RWPE2 (cell line): Measurements from ENCODE around the gene TP73.

Experiments
- ATAC-seq: fragments of 200-7000 bp; cut with Tn5 transposase; 3 replicates; pipeline ENCODE4 v1.9.1; 2021; ENCODE audit warnings: low read depth
- DNase-seq: peaks from one replicate; pipeline ENCODE4 v3.0.0-alpha.2; 2020; ENCODE audit warnings: low spot score
- H3K27ac ChIP-seq: fragments of 450-650 bp; 2 replicates; pipeline ENCODE4 v1.5.1; 2017; ENCODE audit warnings: mild to moderate bottlenecking; ENCODE audit not compliant: poor library complexity, severe bottlenecking
- H3K27me3 ChIP-seq: fragments of 250-450 bp; sonication (Bioruptor Pico); 2 replicates; pipeline ENCODE4 v1.5.1; 2021; ENCODE audit warnings: mild to moderate bottlenecking, moderate library complexity; ENCODE audit not compliant: insufficient read depth, poor library complexity, severe bottlenecking
- H3K36me3 ChIP-seq: fragments of 250-450 bp; sonication (Bioruptor Pico); 2 replicates; pipeline ENCODE4 v1.5.1; 2020; ENCODE audit warnings: low read depth, mild to moderate bottlenecking, moderate library complexity
- H3K4me1 ChIP-seq: fragments of 250-450 bp; sonication (Bioruptor Pico); 2 replicates; pipeline ENCODE4 v1.5.1; 2021; ENCODE audit warnings: mild to moderate bottlenecking, moderate library complexity; ENCODE audit not compliant: insufficient read depth, poor library complexity, severe bottlenecking
- H3K4me3 ChIP-seq: fragments of 250-450 bp; sonication (Bioruptor Pico); 2 replicates; pipeline ENCODE4 v1.5.1; 2021; ENCODE audit warnings: mild to moderate bottlenecking, moderate library complexity; ENCODE audit not compliant: severe bottlenecking
- H3K9me3 ChIP-seq: fragments of 250-450 bp; sonication (Bioruptor Pico); 2 replicates; pipeline ENCODE4 v1.5.1; 2021; ENCODE audit warnings: mild to moderate bottlenecking, moderate library complexity; ENCODE audit not compliant: severe bottlenecking
- TF ChIP-seq, protein P1 (sequence below): fragments of 450-650 bp; IDR thresholded peaks from one replicate; pipeline ENCODE4 v1.5.1; 2017; ENCODE audit warnings: mild to moderate bottlenecking, moderate library complexity; ENCODE audit not compliant: poor library complexity, severe bottlenecking

The TP73 gene

DNA sequence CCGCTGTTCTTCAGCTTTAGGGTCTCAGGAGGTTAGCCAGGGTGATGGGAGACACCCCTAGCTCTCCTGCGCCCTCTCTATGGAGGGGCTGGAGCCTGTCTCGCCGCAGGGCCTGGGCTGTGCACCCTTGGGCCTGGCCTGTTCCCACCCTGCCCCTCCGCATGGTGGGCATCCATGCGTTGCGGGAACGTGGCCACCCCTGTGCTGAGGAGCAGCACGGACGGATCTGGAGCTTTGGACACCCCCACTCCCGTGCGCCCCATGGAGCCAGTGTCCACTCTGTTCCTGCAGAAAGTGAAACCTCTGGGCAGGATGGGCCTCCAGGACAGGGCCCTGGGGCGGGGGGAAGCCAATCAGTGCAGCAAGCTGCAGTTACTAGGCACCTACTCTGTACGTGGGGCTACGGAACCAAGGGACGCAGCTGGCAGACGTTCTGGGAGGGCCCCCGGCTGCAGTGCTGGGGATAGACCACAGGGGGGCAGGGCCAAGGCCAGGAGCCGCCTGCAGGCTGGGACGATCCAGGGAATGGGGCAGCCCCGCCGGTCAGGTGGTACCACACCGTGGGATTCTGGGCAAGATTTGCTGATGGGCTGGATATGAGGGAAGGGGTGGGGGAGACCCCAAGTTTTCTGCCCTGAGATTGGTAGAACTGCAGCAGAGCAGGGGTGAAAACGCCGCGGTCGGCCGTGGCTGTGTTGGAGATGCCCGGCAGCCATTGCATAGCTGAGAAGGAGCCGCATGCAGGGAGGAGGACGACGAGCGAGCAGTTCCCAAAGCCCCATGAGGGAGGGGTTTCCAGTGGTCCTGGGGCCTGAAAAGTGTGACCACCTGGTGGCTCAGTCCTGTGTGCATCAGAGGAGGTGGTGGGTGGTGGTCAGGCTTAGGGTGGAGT is 43.3 kb downstream of the TP73 start:
- no peak overlapping the region for H3K4me3 ChIP-seq

DNA sequence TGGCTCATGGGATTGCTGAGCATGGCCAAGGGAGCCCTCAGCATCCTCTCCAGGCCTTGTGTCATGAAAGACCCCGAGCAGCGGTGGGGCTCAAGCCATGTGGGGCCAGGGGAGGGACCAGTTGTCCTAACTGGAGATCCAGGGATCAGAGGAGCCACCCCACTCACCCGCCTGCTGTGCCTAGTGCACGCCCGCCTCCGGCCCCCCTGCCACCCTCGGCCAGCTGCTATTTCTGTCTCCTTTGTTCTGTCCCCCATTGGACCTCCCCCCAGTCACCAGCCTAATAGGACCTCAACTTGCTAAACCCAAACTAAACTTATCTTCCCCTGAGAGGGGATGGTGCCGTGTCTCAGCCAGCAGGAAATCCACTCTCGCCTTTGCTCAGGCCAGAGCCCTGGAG is 44.4 kb downstream of the TP73 start:
- TF ChIP-seq, protein P1, sequence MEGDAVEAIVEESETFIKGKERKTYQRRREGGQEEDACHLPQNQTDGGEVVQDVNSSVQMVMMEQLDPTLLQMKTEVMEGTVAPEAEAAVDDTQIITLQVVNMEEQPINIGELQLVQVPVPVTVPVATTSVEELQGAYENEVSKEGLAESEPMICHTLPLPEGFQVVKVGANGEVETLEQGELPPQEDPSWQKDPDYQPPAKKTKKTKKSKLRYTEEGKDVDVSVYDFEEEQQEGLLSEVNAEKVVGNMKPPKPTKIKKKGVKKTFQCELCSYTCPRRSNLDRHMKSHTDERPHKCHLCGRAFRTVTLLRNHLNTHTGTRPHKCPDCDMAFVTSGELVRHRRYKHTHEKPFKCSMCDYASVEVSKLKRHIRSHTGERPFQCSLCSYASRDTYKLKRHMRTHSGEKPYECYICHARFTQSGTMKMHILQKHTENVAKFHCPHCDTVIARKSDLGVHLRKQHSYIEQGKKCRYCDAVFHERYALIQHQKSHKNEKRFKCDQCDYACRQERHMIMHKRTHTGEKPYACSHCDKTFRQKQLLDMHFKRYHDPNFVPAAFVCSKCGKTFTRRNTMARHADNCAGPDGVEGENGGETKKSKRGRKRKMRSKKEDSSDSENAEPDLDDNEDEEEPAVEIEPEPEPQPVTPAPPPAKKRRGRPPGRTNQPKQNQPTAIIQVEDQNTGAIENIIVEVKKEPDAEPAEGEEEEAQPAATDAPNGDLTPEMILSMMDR, result no peak
- no peak for DNase-seq
- Histone ChIP-seq H3K4me1 (peaks cover 14% of the 10 kb centered on the region), H3K27ac (no peak overlapping the region), H3K4me3 (no peak overlapping the region), H3K36me3 (no peaks in the 10 kb centered on the region), H3K9me3 (no peaks in the 10 kb centered on the region), H3K27me3 (no peaks in the 10 kb centered on the region)
- no peak for ATAC-seq

More for the DNA sequence above, 43.3 kb downstream of the TP73 start:
- H3K9me3 ChIP-seq, result no peaks in the 10 kb centered on the region
- no peaks in the 10 kb centered on the region for H3K36me3 ChIP-seq
- DNase-seq (no peak), ATAC-seq (peak; percentile 55)
- no peaks in the 10 kb centered on the region for H3K27me3 ChIP-seq
- TF ChIP-seq, protein P1, result peak; percentile 79
- peaks cover 17% of the 10 kb centered on the region for H3K4me1 ChIP-seq
- H3K27ac ChIP-seq, result no peak overlapping the region

DNA sequence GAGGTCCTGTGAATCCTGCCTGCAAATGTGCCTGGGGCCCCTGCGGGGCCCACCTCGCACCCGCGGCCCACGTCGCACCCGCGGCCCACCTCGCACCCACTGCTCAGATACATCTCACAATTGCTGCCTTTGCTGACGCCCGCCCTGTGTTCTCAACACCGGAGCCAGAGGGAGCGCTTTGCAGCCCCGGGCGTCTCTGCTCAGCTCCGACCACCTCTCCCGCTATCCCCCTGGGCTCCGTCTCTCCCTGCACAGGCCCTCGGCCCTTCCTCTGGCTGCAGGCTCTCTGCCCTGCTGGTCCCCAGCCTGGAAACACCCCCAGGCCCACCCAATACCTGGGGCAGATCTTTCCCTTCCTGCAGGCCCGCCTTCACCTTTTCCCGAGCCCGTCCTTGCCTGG is 44.8 kb downstream of the TP73 start:
- Histone ChIP-seq H3K27ac (no peak overlapping the region), H3K36me3 (no peaks in the 10 kb centered on the region), H3K4me3 (no peak overlapping the region), H3K9me3 (no peaks in the 10 kb centered on the region), H3K4me1 (peaks cover 14% of the 10 kb centered on the region), H3K27me3 (no peaks in the 10 kb centered on the region)
- ATAC-seq (no peak), DNase-seq (no peak)
- TF ChIP-seq, protein P1, result no peak

DNA sequence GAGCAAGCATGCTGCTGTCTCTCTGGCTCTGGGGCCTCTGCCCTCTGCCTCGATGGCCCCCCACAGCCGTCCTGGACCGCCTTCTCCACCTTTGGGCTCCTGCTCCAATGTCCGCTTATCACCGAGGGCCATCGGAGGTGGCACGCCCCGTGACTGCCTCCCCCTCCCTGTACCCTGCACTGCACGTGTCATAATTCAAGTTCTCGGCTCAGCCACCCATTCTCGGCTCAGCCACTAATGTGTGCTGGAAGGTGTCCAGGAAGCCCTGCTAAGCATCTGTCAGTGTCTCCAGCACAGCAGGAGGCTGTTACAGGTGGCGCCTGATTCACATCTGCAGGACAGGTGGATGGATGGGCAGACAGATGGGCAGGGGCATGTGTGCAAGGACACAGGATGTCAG is 45.5 kb downstream of the TP73 start:
- ATAC-seq (no peak), DNase-seq (no peak)
- Histone ChIP-seq H3K27me3 (no peaks in the 10 kb centered on the region), H3K4me1 (peaks cover 18% of the 10 kb centered on the region), H3K9me3 (no peaks in the 10 kb centered on the region), H3K27ac (no peak overlapping the region), H3K36me3 (no peaks in the 10 kb centered on the region), H3K4me3 (no peak overlapping the region)
- TF ChIP-seq, protein P1, result no peak
